ENCODE measurements around the gene PEF1.

The PEF1 gene

GRCh38 chr1:31644560-31645273 lies at the start of gene PEF1:
Gene PEF1 (minus strand): TSS chr1:31644876. CDS start chr1:31644864, 12 bp downstream.
- DNase-seq, result peak; percentile 99 to 100

- DNase-seq, result no peak
These were observed 48.6 kb upstream of the PEF1 start for GRCh38 chr1:31693231-31693630.

- no peak for DNase-seq
These were observed 47.3 kb upstream of the PEF1 start for GRCh38 chr1:31691951-31692350.

GRCh38 chr1:31691446-31691845 lies 46.8 kb upstream of the PEF1 start:
- DNase-seq, result no peak

GRCh38 chr1:31690921-31691320 lies 46.2 kb upstream of the PEF1 start:
- DNase-seq, result no peak

- DNase-seq, result no peak
These were observed 45.2 kb upstream of the PEF1 start for GRCh38 chr1:31689854-31690253.

GRCh38 chr1:31689379-31689778 lies 44.7 kb upstream of the PEF1 start:
- no peak for DNase-seq

GRCh38 chr1:31688233-31688918 lies 43.7 kb upstream of the PEF1 start:
- no peak for DNase-seq

GRCh38 chr1:31687601-31688000 lies 42.9 kb upstream of the PEF1 start:
- DNase-seq, result no peak

- no peak for DNase-seq
These were observed 41.1 kb upstream of the PEF1 start for GRCh38 chr1:31685795-31686194.

- no peak for DNase-seq
These were observed 39.3 kb upstream of the PEF1 start for GRCh38 chr1:31683997-31684396.

GRCh38 chr1:31681415-31681814 lies 36.7 kb upstream of the PEF1 start:
- no peak for DNase-seq

- DNase-seq, result no peak
These were observed 35.1 kb upstream of the PEF1 start for GRCh38 chr1:31679676-31680230.

- no peak for DNase-seq
These were observed 34.4 kb upstream of the PEF1 start for GRCh38 chr1:31679091-31679490.

- no peak for DNase-seq
These were observed 34.0 kb upstream of the PEF1 start for GRCh38 chr1:31678681-31679080.

- no peak for DNase-seq
These were observed 33.3 kb upstream of the PEF1 start for GRCh38 chr1:31677949-31678348.

- no peak for DNase-seq
These were observed 32.7 kb upstream of the PEF1 start for GRCh38 chr1:31677401-31677800.

- DNase-seq, result no peak
These were observed 31.1 kb upstream of the PEF1 start for GRCh38 chr1:31675756-31676155.

- DNase-seq, result no peak
These were observed 30.5 kb upstream of the PEF1 start for GRCh38 chr1:31675161-31675560.

GRCh38 chr1:31674626-31675025 lies 29.9 kb upstream of the PEF1 start:
- DNase-seq, result no peak

- no peak for DNase-seq
These were observed 28.8 kb upstream of the PEF1 start for GRCh38 chr1:31673433-31673832.

- no peak for DNase-seq
These were observed 28.3 kb upstream of the PEF1 start for GRCh38 chr1:31672986-31673385.

- DNase-seq, result no peak
These were observed 27.0 kb upstream of the PEF1 start for GRCh38 chr1:31671561-31672201.

- no peak for DNase-seq
These were observed 26.5 kb upstream of the PEF1 start for GRCh38 chr1:31671147-31671546.
